PC-9 (cell line): ENCODE measurements around the gene SSUH2. TPM values are rescaled to one million over a fixed set of nuclear protein-coding genes. Genes with fewer than 3 reads are reported as not detected.
"Not testable (repeated sequence)": the region's sequence is repeated elsewhere in the genome, so short reads cannot be mapped to it uniquely, and the experiment has no call there.

Source experiments
- BruUV-seq: library from RNA; stranded (reverse); fragments of 400-500 nt; replicated peaks from 2 replicates; lab custom pipeline; 2021; lab: Mats Ljungman, UMichigan
- CTCF ChIA-PET: fragments of 300-600 bp; sonication (Branson Sonifier 250); formaldehyde crosslinking; loops from one replicate; lab custom pipeline; 2022; ENCODE audit warnings: antibody characterized with exemption; lab: Charles Lee
- POLR2A ChIA-PET: fragments of 300-600 bp; sonication (Branson Sonifier 250); formaldehyde crosslinking; loops from one replicate; lab custom pipeline; 2022; ENCODE audit warnings: antibody characterized with exemption; ENCODE audit not compliant: unreplicated experiment; lab: Charles Lee
- DNase-seq, 2 experiments: peaks; one replicate each; pipeline versions ENCODE4 v3.0.0 to v3.0.0-alpha.2; 2015 to 2022; ENCODE audit warnings: mixed read lengths in 1 of 2
- H2AFZ ChIP-seq: fragments of 200-600 bp; sonication (generic); 2 replicates; pipeline ENCODE4 v1.8.1; 2017; ENCODE audit warnings: antibody characterized with exemption
- H3F3A ChIP-seq: fragments of 200-600 bp; sonication (generic); 2 replicates; pipeline ENCODE4 v1.8.1; 2017; ENCODE audit warnings: antibody characterized with exemption, mild to moderate bottlenecking, low read depth; ENCODE audit not compliant: insufficient read depth
- H3K27ac ChIP-seq: fragments of 200-600 bp; sonication (generic); 2 replicates; pipeline ENCODE4 v1.6.1; 2016; ENCODE audit warnings: mixed run types
- H3K27me3 ChIP-seq: fragments of 200-600 bp; sonication (generic); 2 replicates; pipeline ENCODE4 v1.6.1; 2016; ENCODE audit warnings: low read depth, mixed run types; ENCODE audit not compliant: insufficient read depth
- H3K36me3 ChIP-seq: fragments of 200-600 bp; sonication (generic); 2 replicates; pipeline ENCODE4 v1.6.1; 2016; ENCODE audit warnings: low read depth, mixed run types
- H3K4me1 ChIP-seq: fragments of 200-600 bp; sonication (generic); replicated peaks from 2 replicates; pipeline ENCODE4 v1.6.1; 2016; ENCODE audit warnings: mixed run types; ENCODE audit not compliant: insufficient read depth
- H3K4me2 ChIP-seq: fragments of 200-600 bp; sonication (generic); 2 replicates; pipeline ENCODE4 v1.6.1; 2017; ENCODE audit warnings: mixed run types
- H3K4me3 ChIP-seq: fragments of 200-600 bp; sonication (generic); 2 replicates; pipeline ENCODE4 v1.6.1; 2016; ENCODE audit warnings: mixed run types
- H3K79me2 ChIP-seq: fragments of 200-600 bp; sonication (generic); 2 replicates; pipeline ENCODE4 v1.6.1; 2017; ENCODE audit warnings: low read depth, mixed run types
- H3K9me2 ChIP-seq: fragments of 200-600 bp; sonication (generic); 2 replicates; pipeline ENCODE4 v1.8.1; 2017; ENCODE audit warnings: mild to moderate bottlenecking; ENCODE audit not compliant: insufficient read depth
- H3K9me3 ChIP-seq: fragments of 200-600 bp; sonication (generic); 2 replicates; pipeline ENCODE4 v1.8.1; 2016; ENCODE audit warnings: low read depth; ENCODE audit not compliant: insufficient read depth
- H4K20me1 ChIP-seq: fragments of 200-600 bp; sonication (generic); 2 replicates; pipeline ENCODE4 v1.8.1; 2017; ENCODE audit not compliant: insufficient read depth
- EZH2 ChIP-seq: fragments of 200-600 bp; sonication (generic); IDR thresholded peaks from 2 replicates; pipeline ENCODE4 v1.8.0; 2017; ENCODE audit warnings: antibody characterized with exemption, low read depth
- intact Hi-C: fragments of 100-400 bp; cut with micrococcal nuclease; formaldehyde crosslinking; loops from one replicate; pipeline ENCODE4 v1.10.0; 2022; ENCODE audit not compliant: unreplicated experiment
- total RNA-seq: library from RNA; stranded (reverse); gene quantifications from 2 replicates; pipeline ENCODE4 v1.2.3, GENCODE V29; 2021
- TF ChIP-seq, protein P1 (sequence below): fragments of 200-600 bp; sonication (generic); conservative IDR thresholded peaks from 2 replicates; pipeline ENCODE4 v1.6.1; 2017; ENCODE audit warnings: mixed run types, antibody characterized with exemption, mild to moderate bottlenecking, moderate library complexity

Gene SSUH2
- total RNA-seq, 1 experiment from 2014 or later, result 1.6 TPM

- intact Hi-C loops, result no loop called here
- H3K27me3 ChIP-seq, result no peaks in the 10 kb centered on the region
- TF ChIP-seq, protein P1, sequence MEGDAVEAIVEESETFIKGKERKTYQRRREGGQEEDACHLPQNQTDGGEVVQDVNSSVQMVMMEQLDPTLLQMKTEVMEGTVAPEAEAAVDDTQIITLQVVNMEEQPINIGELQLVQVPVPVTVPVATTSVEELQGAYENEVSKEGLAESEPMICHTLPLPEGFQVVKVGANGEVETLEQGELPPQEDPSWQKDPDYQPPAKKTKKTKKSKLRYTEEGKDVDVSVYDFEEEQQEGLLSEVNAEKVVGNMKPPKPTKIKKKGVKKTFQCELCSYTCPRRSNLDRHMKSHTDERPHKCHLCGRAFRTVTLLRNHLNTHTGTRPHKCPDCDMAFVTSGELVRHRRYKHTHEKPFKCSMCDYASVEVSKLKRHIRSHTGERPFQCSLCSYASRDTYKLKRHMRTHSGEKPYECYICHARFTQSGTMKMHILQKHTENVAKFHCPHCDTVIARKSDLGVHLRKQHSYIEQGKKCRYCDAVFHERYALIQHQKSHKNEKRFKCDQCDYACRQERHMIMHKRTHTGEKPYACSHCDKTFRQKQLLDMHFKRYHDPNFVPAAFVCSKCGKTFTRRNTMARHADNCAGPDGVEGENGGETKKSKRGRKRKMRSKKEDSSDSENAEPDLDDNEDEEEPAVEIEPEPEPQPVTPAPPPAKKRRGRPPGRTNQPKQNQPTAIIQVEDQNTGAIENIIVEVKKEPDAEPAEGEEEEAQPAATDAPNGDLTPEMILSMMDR, result no peak
- TF ChIP-seq EZH2, result no peak
- H3K79me2 ChIP-seq, result no peaks in the 10 kb centered on the region
- H3K9me2 ChIP-seq, result no peaks in the 10 kb centered on the region
- no TSS peak for BruUV-seq
- ChIA-PET POLR2A (no interaction called here), CTCF (no interaction called here)
- H3F3A ChIP-seq, result peaks cover 25% of the 10 kb centered on the region
- no peak for DNase-seq
- no peaks in the 10 kb centered on the region for H3K9me3 ChIP-seq
- H3K4me3 ChIP-seq, result no peak overlapping the region
- H3K4me2 ChIP-seq, result peak overlapping the region; percentile 19; the same call in 1 of the 2 replicates
- H4K20me1 ChIP-seq, result no peaks in the 10 kb centered on the region
- H2AFZ ChIP-seq, result no peak overlapping the region
- peaks cover 64% of the 10 kb centered on the region for H3K4me1 ChIP-seq
- peak overlapping the region; percentile 95 for H3K27ac ChIP-seq
- H3K36me3 ChIP-seq, result no peaks in the 10 kb centered on the region
Measured at GRCh38 chr3:8681349-8681748, 36.8 kb upstream of the SSUH2 start.

DNA sequence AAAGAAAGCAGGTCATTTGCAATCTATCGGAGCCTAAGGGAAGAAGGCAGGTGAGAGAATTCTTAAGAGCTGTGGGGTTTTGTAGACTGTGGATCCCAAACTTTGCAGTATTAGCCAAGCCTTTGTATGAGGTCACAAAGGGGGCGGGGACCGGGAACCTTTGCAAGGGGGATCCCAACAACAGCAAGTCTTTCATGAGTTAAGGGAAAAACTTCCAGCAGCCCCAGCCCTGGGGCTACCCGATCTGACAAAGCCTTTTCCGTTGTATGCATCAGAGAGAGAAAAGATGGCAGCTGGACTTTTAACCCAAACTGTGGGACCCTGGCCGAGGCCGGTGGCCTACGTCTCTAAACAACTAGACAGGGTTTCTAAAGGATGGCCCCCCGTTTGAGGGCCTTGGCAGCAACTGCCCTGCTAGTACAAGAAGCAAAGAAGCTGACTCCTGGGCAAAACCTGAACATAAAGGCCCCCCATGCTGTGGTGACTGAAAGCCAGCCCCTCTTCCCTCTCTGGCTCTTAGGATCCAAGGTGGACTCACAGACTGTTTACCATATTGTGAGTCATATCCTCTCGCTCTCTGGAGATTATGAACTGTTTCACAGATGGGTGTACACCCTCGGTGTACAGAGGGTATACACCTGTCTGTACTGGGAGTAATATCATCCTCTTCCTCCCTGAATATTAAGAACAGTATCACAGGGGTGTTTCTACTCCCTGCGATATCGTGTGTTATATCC, 35.4 kb upstream of the SSUH2 start:
- Histone ChIP-seq H3K27ac (peak overlapping the region; percentile 95), H3K4me1 (peaks cover 58% of the 10 kb centered on the region), H2AFZ (peak overlapping the region; percentile 58; the same call in 1 of the 2 replicates), H3F3A (peaks cover 25% of the 10 kb centered on the region), H3K4me3 (peak overlapping the region; percentile 57), H3K4me2 (peak overlapping the region; percentile 79)
- not testable (repeated sequence) for H4K20me1 ChIP-seq, H3K9me3 ChIP-seq, H3K9me2 ChIP-seq, H3K79me2 ChIP-seq, H3K36me3 ChIP-seq, H3K27me3 ChIP-seq
- intact Hi-C loops, result loop anchor here (1.0 to 5.0 kb wide), 2 partner anchors 22 to 53 kb away; no protein-coding TSS in a partner anchor
- TSS peak; percentile 74 for BruUV-seq
- ChIA-PET POLR2A (interaction anchor here (0.6 kb wide), 1 partner anchor 178 kb away, joined by 5 read pairs; the partner anchor contains the start of gene LMCD1), CTCF (interaction anchor here (0.6 kb wide), 1 partner anchor 1191 kb away, joined by 14 read pairs; no protein-coding TSS in a partner anchor)
- DNase-seq, result peak; percentile 47 to 85

GRCh38 chr3:8678751-8679150, 34.2 kb upstream of the SSUH2 start:
- intact Hi-C loops, result loop anchor here (5.0 kb wide), 1 partner anchor 51 kb away; no protein-coding TSS in a partner anchor
- Histone ChIP-seq H3K4me2 (peak overlapping the region; percentile 79), H3K36me3 (no peaks in the 10 kb centered on the region), H3K4me3 (peak overlapping the region; percentile 57; the same call in 1 of the 2 replicates), H3K27ac (peak overlapping the region; percentile 95), H4K20me1 (no peaks in the 10 kb centered on the region), H3K9me2 (no peaks in the 10 kb centered on the region), H3K27me3 (no peaks in the 10 kb centered on the region), H3F3A (peaks cover 24% of the 10 kb centered on the region), H3K9me3 (no peaks in the 10 kb centered on the region), H3K4me1 (peaks cover 53% of the 10 kb centered on the region), H2AFZ (no peak overlapping the region), H3K79me2 (no peaks in the 10 kb centered on the region)
- ChIA-PET POLR2A (no interaction called here), CTCF (no interaction called here)
- TF ChIP-seq, protein P1, result no peak
- TF ChIP-seq EZH2, result no peak
- BruUV-seq, result no TSS peak
- DNase-seq, result no peak

DNA sequence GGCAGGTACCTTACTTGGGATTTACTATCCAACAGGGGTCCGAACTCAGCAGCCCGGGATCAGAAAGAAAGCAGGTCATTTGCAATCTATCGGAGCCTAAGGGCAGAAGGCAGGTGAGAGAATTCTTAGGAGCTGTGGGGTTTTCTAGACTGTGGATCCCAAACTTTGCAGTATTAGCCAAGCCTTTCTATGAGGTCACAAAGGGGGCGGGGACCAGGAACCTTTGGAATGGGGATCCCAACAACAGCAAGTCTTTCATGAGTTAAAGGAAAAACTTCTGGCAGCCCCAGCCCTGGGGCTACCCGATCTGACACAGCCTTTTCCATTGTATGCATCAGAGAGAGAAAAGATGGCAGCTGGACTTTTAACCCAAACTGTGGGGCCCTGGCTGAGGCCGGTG, 32.7 kb upstream of the SSUH2 start:
- H3K36me3 ChIP-seq, POLR2A ChIA-PET, H3K27me3 ChIP-seq, H3K9me2 ChIP-seq, H3K9me3 ChIP-seq, H4K20me1 ChIP-seq, H3K79me2 ChIP-seq, H2AFZ ChIP-seq, BruUV-seq, CTCF ChIA-PET, H3K27ac ChIP-seq, H3K4me3 ChIP-seq, DNase-seq, H3K4me2 ChIP-seq: not testable (repeated sequence)
- Histone ChIP-seq H3F3A (peaks cover 11% of the 10 kb centered on the region), H3K4me1 (peaks cover 38% of the 10 kb centered on the region)
- intact Hi-C loops, result loop anchor here (5.0 kb wide), 1 partner anchor 50 kb away; no protein-coding TSS in a partner anchor

DNA sequence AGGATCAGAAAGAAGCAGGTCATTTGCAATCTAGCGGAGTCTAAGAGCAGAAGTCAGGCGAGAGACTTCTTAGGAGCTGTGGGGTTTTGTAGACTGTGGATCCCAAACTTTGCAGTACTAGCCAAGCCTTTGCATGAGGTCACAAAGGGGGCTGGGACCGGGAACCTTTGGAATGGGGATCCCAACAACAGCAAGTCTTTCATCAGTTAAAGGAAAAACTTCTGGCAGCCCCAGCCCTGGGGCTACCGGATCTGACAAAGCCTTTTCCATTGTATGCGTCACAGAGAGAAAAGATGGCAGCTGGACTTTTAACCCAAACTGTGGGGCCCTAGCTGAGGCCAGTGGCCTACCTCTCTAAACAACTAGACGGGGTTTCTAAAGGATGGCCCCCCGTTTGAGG, 31.0 kb upstream of the SSUH2 start:
- H3K4me1 ChIP-seq, result peaks cover 22% of the 10 kb centered on the region
- POLR2A ChIA-PET, H3K4me2 ChIP-seq, DNase-seq, H3K27ac ChIP-seq, H3K79me2 ChIP-seq, H4K20me1 ChIP-seq, H3F3A ChIP-seq, BruUV-seq, CTCF ChIA-PET, H3K9me3 ChIP-seq, H2AFZ ChIP-seq, H3K4me3 ChIP-seq, H3K27me3 ChIP-seq, H3K9me2 ChIP-seq, H3K36me3 ChIP-seq: not testable (repeated sequence)
- intact Hi-C loops, result loop anchor here (5.0 kb wide), 1 partner anchor 48 kb away; no protein-coding TSS in a partner anchor
